HepG2 (cell line): ENCODE measurements around the gene ADPRH. TPM values are rescaled to one million over a fixed set of nuclear protein-coding genes. Genes with fewer than 3 reads are reported as not detected.
A peak's percentile ranks its signal among the peaks of the same experiment; 100 is the strongest.

Experiments
- ATAC-seq: fragments of 200-7000 bp; cut with Tn5 transposase; 3 replicates; pipeline ENCODE4 v1.9.1; 2020; ENCODE audit warnings: mild to moderate bottlenecking, moderate library complexity
- BruUV-seq: library from RNA; stranded (reverse); fragments of 400-500 nt; replicated peaks from 2 replicates; lab custom pipeline; 2021; lab: Mats Ljungman, UMichigan
- CTCF ChIA-PET: fragments of 300-600 bp; formaldehyde crosslinking; extraction: SDS; loops from one replicate; lab custom pipeline; 2021; ENCODE audit warnings: low total read pairs, inconsistent platforms, low intra/inter-chr PET ratio; lab: Yijun Ruan, JAX
- POLR2A ChIA-PET: fragments of 350-600 bp; sonication (Branson Sonifier 250); formaldehyde crosslinking; loops from one replicate; lab custom pipeline; 2020; ENCODE audit warnings: antibody characterized with exemption, inconsistent platforms; lab: Yijun Ruan, JAX
- DNase-seq: peaks from one replicate; pipeline ENCODE4 v3.0.0-alpha.2; 2015; ENCODE audit warnings: low spot score
- FAIRE-seq: peaks from 3 replicates; lab custom pipeline; 2011; peaks lifted over from hg19 to GRCh38; lab: Jason Lieb, UNC
- H2AFZ ChIP-seq: one replicate; pipeline ENCODE4 v1.6.1; 2011; ENCODE audit warnings: low read length, inconsistent platforms
- H3K27ac ChIP-seq: fragments of 300-600 bp; 3 replicates; pipeline ENCODE4 v1.8.0; 2011; ENCODE audit warnings: mixed run types, mild to moderate bottlenecking, mixed read lengths, low read length, inconsistent platforms; ENCODE audit not compliant: insufficient read depth; ENCODE audit errors: extremely low read length
- H3K27me3 ChIP-seq, 2 experiments: fragments of 200-600 bp in 1 of 2; 2 replicates in 1 of 2; 3 replicates in 1 of 2; pipeline versions ENCODE4 v1.6.0 to v1.8.0; 2011; ENCODE audit warnings: low read length in 2 of 2, mild to moderate bottlenecking in 2 of 2, moderate library complexity in 2 of 2, inconsistent platforms in 1 of 2; ENCODE audit not compliant: insufficient read depth in 2 of 2, control insufficient read depth in 1 of 2
- H3K36me3 ChIP-seq, 2 experiments: fragments of 200-600 bp in 1 of 2; replicated peaks in 1 of 2; 2 replicates in 1 of 2; 3 replicates in 1 of 2; pipeline versions ENCODE4 v1.5.1 to v1.8.0; 2011; ENCODE audit warnings: low read length in 2 of 2, inconsistent platforms in 1 of 2; ENCODE audit not compliant: insufficient read depth in 2 of 2, control insufficient read depth in 1 of 2
- H3K4me1 ChIP-seq: 2 replicates; pipeline ENCODE4 v1.5.1; 2012; ENCODE audit warnings: low read length, inconsistent platforms; ENCODE audit not compliant: insufficient read depth
- H3K4me2 ChIP-seq: 2 replicates; pipeline ENCODE4 v1.6.0; 2011; ENCODE audit warnings: low read depth, low read length, inconsistent platforms
- H3K4me3 ChIP-seq, 3 experiments: fragments of 200-600 bp in 1 of 3; sonication (generic), shearing (Covaris generic) in 1 of 3; replicated peaks in 1 of 3; 2 replicates each; pipeline ENCODE4 v1.5.1; 2011 to 2016; ENCODE audit warnings: low read length in 3 of 3, inconsistent platforms in 2 of 3, low read depth in 2 of 3, mild to moderate bottlenecking in 2 of 3, control low read depth in 1 of 3, mixed read lengths in 1 of 3; ENCODE audit not compliant: insufficient read depth in 1 of 3
- H3K79me2 ChIP-seq: one replicate; pipeline ENCODE4 v1.6.1; 2011; ENCODE audit warnings: low read length, inconsistent platforms; ENCODE audit not compliant: insufficient read depth
- H3K9ac ChIP-seq: 2 replicates; pipeline ENCODE4 v1.6.0; 2011; ENCODE audit warnings: mild to moderate bottlenecking, low read depth, low read length, inconsistent platforms; ENCODE audit not compliant: insufficient read depth
- H3K9me3 ChIP-seq: 2 replicates; pipeline ENCODE4 v1.5.1; 2012; ENCODE audit warnings: mild to moderate bottlenecking, low read length
- H4K20me1 ChIP-seq: 2 replicates; pipeline ENCODE4 v1.6.0; 2011; ENCODE audit warnings: inconsistent platforms, mild to moderate bottlenecking, low read length, moderate library complexity; ENCODE audit not compliant: insufficient read depth
- CREB1 ChIP-seq, 2 experiments: fragments of 450-650 bp in 1 of 2; IDR thresholded peaks; 2 replicates each; pipeline ENCODE4 v1.6.1; 2016 to 2017; ENCODE audit warnings: control low read depth in 1 of 2, mild to moderate bottlenecking in 1 of 2, missing compliant biosample characterization in 1 of 2, missing genetic modification characterization in 1 of 2
- GATAD2A ChIP-seq: IDR thresholded peaks from 2 replicates; pipeline ENCODE4 v1.6.1; 2016
- MAFK ChIP-seq, 2 experiments: IDR thresholded peaks in 1 of 2; conservative IDR thresholded peaks in 1 of 2; 2 replicates each; pipeline ENCODE4 v1.6.1; 2011; ENCODE audit warnings: improper control_type of control experiment in 2 of 2, low read length in 2 of 2
- MIER2 ChIP-seq: IDR thresholded peaks from 2 replicates; pipeline ENCODE4 v1.6.1; 2016; ENCODE audit warnings: missing biosample characterization, missing genetic modification reagents
- MXD4 ChIP-seq: IDR thresholded peaks from 2 replicates; pipeline ENCODE4 v1.6.1; 2016; ENCODE audit warnings: mild to moderate bottlenecking, missing biosample characterization, missing genetic modification reagents
- NKX3-1 ChIP-seq: sonication (generic); formaldehyde crosslinking; IDR thresholded peaks from 2 replicates; pipeline ENCODE4 v1.5.0; 2020; ENCODE audit warnings: missing genetic modification reagents
- RNF2 ChIP-seq: fragments of 450-650 bp; conservative IDR thresholded peaks from 2 replicates; pipeline ENCODE4 v1.6.1; 2016; ENCODE audit warnings: low read depth
- SALL2 ChIP-seq: sonication (generic); formaldehyde crosslinking; IDR thresholded peaks from 2 replicates; pipeline ENCODE4 v1.8.1; 2023; ENCODE audit warnings: mild to moderate bottlenecking, missing genetic modification reagents, inconsistent platforms
- SP2 ChIP-seq: sonication (generic); formaldehyde crosslinking; IDR thresholded peaks from 2 replicates; pipeline ENCODE4 v1.5.1; 2020; ENCODE audit warnings: mild to moderate bottlenecking, missing genetic modification reagents
- ZBTB33 ChIP-seq: sonication (generic); formaldehyde crosslinking; IDR thresholded peaks from 2 replicates; pipeline ENCODE4 v1.4.0; 2020; ENCODE audit warnings: missing genetic modification reagents
- ZBTB37 ChIP-seq: sonication (generic); formaldehyde crosslinking; IDR thresholded peaks from 2 replicates; pipeline ENCODE4 v1.4.0; 2020; ENCODE audit warnings: mild to moderate bottlenecking, missing genetic modification reagents
- ZKSCAN1 ChIP-seq: fragments of 150-350 bp; IDR thresholded peaks from 2 replicates; pipeline ENCODE4 v1.6.1; 2014; ENCODE audit warnings: low read length
- ZNF367 ChIP-seq: sonication (generic); formaldehyde crosslinking; IDR thresholded peaks from 2 replicates; pipeline ENCODE4 v1.4.0; 2020; ENCODE audit warnings: missing genetic modification reagents, borderline replicate concordance
- ZNF619 ChIP-seq: sonication (generic); formaldehyde crosslinking; IDR thresholded peaks from 2 replicates; pipeline ENCODE4 v1.4.0; 2020; ENCODE audit warnings: mild to moderate bottlenecking, missing genetic modification reagents
- ZSCAN20 ChIP-seq: sonication (generic); formaldehyde crosslinking; IDR thresholded peaks from 2 replicates; pipeline ENCODE4 v1.4.0; 2020; ENCODE audit warnings: missing genetic modification reagents, mild to moderate bottlenecking, borderline replicate concordance
- WGBS: methylation state at CpG from one replicate; pipeline ENCODE4 v1.1.6; 2017; ENCODE audit warnings: low lambda C conversion rate; 5-methylcytosine and 5-hydroxymethylcytosine counted together
- in situ Hi-C: cut with HindIII; loops from 2 replicates; pipeline ENCODE4 v1.10.0; 2017; ENCODE audit warnings: low pct_unique_long_range_greater_than_20kb; ENCODE audit not compliant: extremely low pct_ligation_motif_present
- intact Hi-C: fragments of 100-400 bp; cut with micrococcal nuclease; formaldehyde crosslinking; loops from one replicate; pipeline ENCODE4 v1.10.0; 2022; ENCODE audit not compliant: unreplicated experiment
- polyA plus RNA-seq, 8 experiments: library from polyadenylated mRNA; depleted of rRNA in 3 of 8; stranded (reverse) in 7 of 8; unstranded in 1 of 8; fragments of >200 nt; fragmentation: Illumina TruSeq in 4 of 8; extraction: Trizol in 4 of 8; gene quantifications; 2 replicates each; pipeline versions ENCODE4 v1.2.1 to v1.2.3, GENCODE V29; 2011 to 2016; ENCODE audit warnings: low read depth in 4 of 8, missing spikeins in 1 of 8, mixed read lengths in 1 of 8; ENCODE audit not compliant: insufficient read depth in 1 of 8
- total RNA-seq, 5 experiments: library from RNA; depleted of rRNA; stranded (reverse); fragments of >200 nt; fragmentation: Illumina TruSeq; extraction: Trizol; gene quantifications; 2 replicates each; pipeline ENCODE4 v1.2.3, GENCODE V29; 2016; ENCODE audit warnings: low read depth in 1 of 5

ADPRH gene
- total and polyA plus RNA-seq, 2 of the 13 experiments (the other 11 are each of a cell fraction or from before 2014, with no cell fraction given) = 0.01 to 0.15 TPM

- intact Hi-C loops = no loop called here
- Histone ChIP-seq H3K4me2 (no peak overlapping the region), H3K9ac (no peak overlapping the region), H3K9me3 (peaks cover 1% of the 10 kb centered on the region; the same call in 1 of the 2 replicates), H3K27me3 (peaks cover 0 to 1% of the 10 kb centered on the region in 2 experiments; a peak in 3 of 5 replicates), H3K27ac (no peak overlapping the region), H3K36me3 (no peaks in the 10 kb centered on the region), H2AFZ (no peak overlapping the region), H3K4me1 (no peaks in the 10 kb centered on the region), H4K20me1 (no peaks in the 10 kb centered on the region), H3K79me2 (no peaks in the 10 kb centered on the region), H3K4me3 (no peak overlapping the region)
- 76% methylated on average over 8 of the region's 10 CpGs for WGBS
- no peak for FAIRE-seq
- no TSS peak for BruUV-seq
- ChIA-PET POLR2A (no interaction called here), CTCF (no interaction called here)
- no peak for DNase-seq
- TF ChIP-seq ZKSCAN1 (no peak), MXD4 (no peak), CREB1 (IDR thresholded peaks at IDR 0.05) (peak; percentile 73), CREB1 (CRISPR knock-in tag; IDR thresholded peaks at IDR 0.05) (no peak), MIER2 (CRISPR knock-in tag) (no peak)
- in situ Hi-C loops = no loop called here
- ATAC-seq = no peak
Observed at GRCh38 chr3:119585208-119585607, 5.9 kb downstream of the ADPRH start.

GRCh38 chr3:119585856-119586570 lies 6.7 kb downstream of the ADPRH start:
- peaks cover 0 to 1% of the 10 kb centered on the region in 2 experiments; a peak in 3 of 5 replicates for H3K27me3 ChIP-seq
- H3K36me3 ChIP-seq = no peaks in the 10 kb centered on the region
- H3K79me2 ChIP-seq = no peaks in the 10 kb centered on the region
- ChIA-PET CTCF (no interaction called here), POLR2A (no interaction called here)
- no peaks in the 10 kb centered on the region for H3K4me1 ChIP-seq
- FAIRE-seq (no peak), ATAC-seq (no peak), DNase-seq (no peak)
- no peak overlapping the region for H2AFZ ChIP-seq
- peaks cover 9% of the 10 kb centered on the region for H3K9me3 ChIP-seq
- TF ChIP-seq GATAD2A (no peak), ZBTB33 (CRISPR knock-in tag) (no peak), RNF2 (no peak), ZNF619 (no peak), SP2 (CRISPR knock-in tag) (no peak), ZNF367 (no peak), SALL2 (CRISPR knock-in tag) (no peak), ZSCAN20 (CRISPR knock-in tag) (no peak), ZBTB37 (CRISPR knock-in tag) (no peak), MAFK (conservative IDR thresholded peaks at IDR 0.05 in 1 of 2, IDR thresholded peaks at IDR 0.05 in 1 of 2; ENCODE audit: low read length in 2 of 2) (no peak), NKX3-1 (CRISPR knock-in tag) (no peak)
- WGBS = 82% methylated on average over 5 of the region's 11 CpGs
- H3K9ac ChIP-seq = no peak overlapping the region
- in situ Hi-C loops = no loop called here
- intact Hi-C loops = no loop called here
- H3K27ac ChIP-seq = no peak overlapping the region
- H4K20me1 ChIP-seq = no peaks in the 10 kb centered on the region
- no peak overlapping the region for H3K4me3 ChIP-seq
- no peak overlapping the region for H3K4me2 ChIP-seq
- no TSS peak for BruUV-seq
